SU-DHL-6 (cell line): ENCODE data around the gene TPGS1.

Source experiments
- H2AFZ ChIP-seq: fragments of 200-600 bp; sonication (generic); 2 replicates; pipeline ENCODE4 v1.6.1; 2014; ENCODE audit warnings: low read depth, mild to moderate bottlenecking, moderate library complexity, mixed read lengths, antibody characterized with exemption, low read length; ENCODE audit not compliant: severe bottlenecking
- H3F3A ChIP-seq: fragments of 200-600 bp; shearing (Covaris generic); 2 replicates; pipeline ENCODE4 v1.6.0; 2016; ENCODE audit warnings: antibody characterized with exemption, mild to moderate bottlenecking; ENCODE audit not compliant: insufficient read depth
- H3K27ac ChIP-seq: fragments of 200-600 bp; sonication (generic); 2 replicates; pipeline ENCODE4 v1.5.1; 2016; ENCODE audit warnings: low read depth, mild to moderate bottlenecking, low read length, moderate library complexity, mixed read lengths
- H3K27me3 ChIP-seq: fragments of 200-600 bp; sonication (generic), shearing (Covaris generic); 2 replicates; pipeline ENCODE4 v1.6.0; 2014; ENCODE audit warnings: mild to moderate bottlenecking, low read length
- H3K36me3 ChIP-seq: fragments of 200-600 bp; sonication (generic); 2 replicates; pipeline ENCODE4 v1.6.1; 2014; ENCODE audit warnings: mild to moderate bottlenecking, low read length, mixed read lengths
- H3K4me2 ChIP-seq: fragments of 300-600, 200-600 bp; shearing (Covaris generic), sonication (generic); 2 replicates; pipeline ENCODE4 v1.6.0; 2014; ENCODE audit warnings: low read length, low read depth, mild to moderate bottlenecking; ENCODE audit not compliant: poor library complexity, severe bottlenecking
- H3K4me3 ChIP-seq: fragments of 200-600 bp; sonication (generic); 2 replicates; pipeline ENCODE4 v1.5.1; 2014; ENCODE audit warnings: antibody characterized with exemption, low read length, mild to moderate bottlenecking, mixed read lengths; ENCODE audit not compliant: insufficient read depth, poor library complexity, severe bottlenecking
- H3K79me2 ChIP-seq: fragments of 200-600 bp; sonication (generic); 2 replicates; pipeline ENCODE4 v1.6.1; 2014; ENCODE audit warnings: mild to moderate bottlenecking, low read length, moderate library complexity; ENCODE audit not compliant: insufficient read depth
- H3K9ac ChIP-seq: fragments of 200-600 bp; sonication (generic); 2 replicates; pipeline ENCODE4 v1.7.0; 2014; ENCODE audit warnings: mild to moderate bottlenecking, low read length
- H3K9me2 ChIP-seq: fragments of 200-600 bp; sonication (generic); replicated peaks from 2 replicates; pipeline ENCODE4 v1.6.1; 2014; ENCODE audit warnings: low read length; ENCODE audit not compliant: insufficient read depth
- H3K9me3 ChIP-seq: fragments of 200-600 bp; sonication (generic); 2 replicates; pipeline ENCODE4 v1.6.1; 2014; ENCODE audit warnings: low read length, mixed read lengths; ENCODE audit not compliant: insufficient read depth
- H4K20me1 ChIP-seq: fragments of 200-600 bp; sonication (generic); 2 replicates; pipeline ENCODE4 v1.6.1; 2014; ENCODE audit warnings: low read depth, mild to moderate bottlenecking, antibody characterized with exemption, low read length, moderate library complexity, mixed read lengths
- EZH2phosphoT487 ChIP-seq: fragments of 200-600 bp; sonication (generic), shearing (Covaris generic); conservative IDR thresholded peaks from 2 replicates; pipeline ENCODE4 v1.6.1; 2018; ENCODE audit warnings: mild to moderate bottlenecking, antibody characterized with exemption, low read length, moderate library complexity, mixed read lengths
- TF ChIP-seq, protein P1 (sequence below): fragments of 200-600 bp; sonication (generic); IDR thresholded peaks from one replicate; pipeline ENCODE4 v1.5.1; 2017; ENCODE audit warnings: antibody characterized with exemption, mild to moderate bottlenecking, low read length, moderate library complexity; ENCODE audit not compliant: insufficient read depth, poor library complexity, severe bottlenecking

The TPGS1 gene

GRCh38 chr19:508204-509150 lies 1.2 kb downstream of the TPGS1 start:
- H3K36me3 ChIP-seq = no peaks in the 10 kb centered on the region
- TF ChIP-seq, protein P1, sequence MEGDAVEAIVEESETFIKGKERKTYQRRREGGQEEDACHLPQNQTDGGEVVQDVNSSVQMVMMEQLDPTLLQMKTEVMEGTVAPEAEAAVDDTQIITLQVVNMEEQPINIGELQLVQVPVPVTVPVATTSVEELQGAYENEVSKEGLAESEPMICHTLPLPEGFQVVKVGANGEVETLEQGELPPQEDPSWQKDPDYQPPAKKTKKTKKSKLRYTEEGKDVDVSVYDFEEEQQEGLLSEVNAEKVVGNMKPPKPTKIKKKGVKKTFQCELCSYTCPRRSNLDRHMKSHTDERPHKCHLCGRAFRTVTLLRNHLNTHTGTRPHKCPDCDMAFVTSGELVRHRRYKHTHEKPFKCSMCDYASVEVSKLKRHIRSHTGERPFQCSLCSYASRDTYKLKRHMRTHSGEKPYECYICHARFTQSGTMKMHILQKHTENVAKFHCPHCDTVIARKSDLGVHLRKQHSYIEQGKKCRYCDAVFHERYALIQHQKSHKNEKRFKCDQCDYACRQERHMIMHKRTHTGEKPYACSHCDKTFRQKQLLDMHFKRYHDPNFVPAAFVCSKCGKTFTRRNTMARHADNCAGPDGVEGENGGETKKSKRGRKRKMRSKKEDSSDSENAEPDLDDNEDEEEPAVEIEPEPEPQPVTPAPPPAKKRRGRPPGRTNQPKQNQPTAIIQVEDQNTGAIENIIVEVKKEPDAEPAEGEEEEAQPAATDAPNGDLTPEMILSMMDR = no peak
- no peak for TF ChIP-seq EZH2phosphoT487
- peak overlapping the region; percentile 91 for H3K4me2 ChIP-seq
- H3F3A ChIP-seq = peaks cover 10% of the 10 kb centered on the region
- H3K9me2 ChIP-seq = no peaks in the 10 kb centered on the region
- no peaks in the 10 kb centered on the region for H4K20me1 ChIP-seq
- H3K4me3 ChIP-seq = peak overlapping the region; percentile 70
- no peak overlapping the region for H2AFZ ChIP-seq
- no peaks in the 10 kb centered on the region for H3K9me3 ChIP-seq
- no peaks in the 10 kb centered on the region for H3K27me3 ChIP-seq
- H3K79me2 ChIP-seq = no peaks in the 10 kb centered on the region
- no peak overlapping the region for H3K27ac ChIP-seq
- peak overlapping the region; percentile 81 for H3K9ac ChIP-seq

DNA sequence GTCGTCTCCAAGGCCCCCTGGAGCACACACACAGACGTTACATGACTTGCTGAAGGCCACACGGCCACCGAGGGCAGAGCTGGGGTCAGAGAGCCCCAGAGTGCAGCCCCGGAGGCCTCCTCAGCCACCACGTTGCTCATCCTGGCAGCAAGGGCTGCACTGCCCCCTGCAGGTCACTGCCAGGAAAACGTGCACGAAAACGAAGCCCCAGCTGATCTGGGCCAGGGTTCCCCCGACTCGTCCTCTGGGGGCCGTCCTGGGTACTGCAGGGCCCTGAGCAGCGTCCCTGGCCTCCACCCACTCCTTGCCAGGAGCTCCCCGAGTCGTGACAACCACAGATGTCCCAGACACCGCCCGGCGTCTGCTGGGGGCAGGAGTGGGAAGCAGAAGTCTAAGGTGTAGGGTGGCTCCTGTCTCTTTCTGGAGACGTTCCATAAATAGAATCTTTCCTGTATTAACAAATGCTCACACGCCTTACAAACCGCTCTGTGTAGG lies 3.4 kb downstream of the TPGS1 start:
- no peak for TF ChIP-seq EZH2phosphoT487
- TF ChIP-seq, protein P1 = peak; percentile 97
- H3K9ac ChIP-seq = peak overlapping the region; percentile 18; the same call in 1 of the 2 replicates
- no peaks in the 10 kb centered on the region for H3K36me3 ChIP-seq
- no peaks in the 10 kb centered on the region for H3K9me2 ChIP-seq
- H3K9me3 ChIP-seq = no peaks in the 10 kb centered on the region
- H3F3A ChIP-seq = peaks cover 10% of the 10 kb centered on the region
- H3K27ac ChIP-seq = peak overlapping the region; percentile 80
- no peaks in the 10 kb centered on the region for H3K79me2 ChIP-seq
- H3K4me2 ChIP-seq = peak overlapping the region; percentile 42
- no peaks in the 10 kb centered on the region; the same call in 1 of the 2 replicates for H4K20me1 ChIP-seq
- H3K27me3 ChIP-seq = no peaks in the 10 kb centered on the region
- no peak overlapping the region for H2AFZ ChIP-seq
- no peak overlapping the region for H3K4me3 ChIP-seq

- Histone ChIP-seq H3K4me2 (peak overlapping the region; percentile 42), H3K27ac (peak overlapping the region; percentile 80), H3K4me3 (no peak overlapping the region), H4K20me1 (no peaks in the 10 kb centered on the region; the same call in 1 of the 2 replicates), H3K36me3 (no peaks in the 10 kb centered on the region), H3K27me3 (no peaks in the 10 kb centered on the region), H3K79me2 (no peaks in the 10 kb centered on the region), H3F3A (peaks cover 10% of the 10 kb centered on the region), H3K9me2 (no peaks in the 10 kb centered on the region), H2AFZ (no peak overlapping the region), H3K9me3 (no peaks in the 10 kb centered on the region), H3K9ac (peak overlapping the region; percentile 18; the same call in 1 of the 2 replicates)
- TF ChIP-seq, protein P1 = no peak
- TF ChIP-seq EZH2phosphoT487 = no peak
These were observed 4.0 kb downstream of the TPGS1 start for GRCh38 chr19:511101-511851.
